ENCODE data around the gene PLD1. TPM values are rescaled to one million over a fixed set of nuclear protein-coding genes. Genes with fewer than 3 reads are reported as not detected.
"Not testable (repeated sequence)": the region's sequence is repeated elsewhere in the genome, so short reads cannot be mapped to it uniquely, and the experiment has no call there.

The PLD1 gene
- total and polyA plus RNA-seq, 9 donors: 24.6 to 125 (median 52.1) TPM

- Histone ChIP-seq H3K27me3 (no peaks in the 10 kb centered on the region), H3K9me3 (no peaks in the 10 kb centered on the region), H3K27ac (no peak overlapping the region), H3K4me3 (no peak overlapping the region), H3K36me3 (no peaks in the 10 kb centered on the region), H3K4me1 (ENCODE audit: insufficient read depth) (peaks cover 2% of the 10 kb centered on the region)
- TF ChIP-seq POLR2A (IDR thresholded peaks at IDR 0.05): no peak
- TF ChIP-seq CTCF (IDR thresholded peaks at IDR 0.05): no peak
- no peak for TF ChIP-seq EP300 (IDR thresholded peaks at IDR 0.05)
- 5 to 8% (median 7%) methylated on average over 1 of the region's 1 CpG for WGBS, 3 donors
- intact Hi-C loops (cut with DNase I): no loop called here
- no peak for DNase-seq
Measured at GRCh38 chr3:171695426-171695825, 114.9 kb downstream of the PLD1 start.

GRCh38 chr3:171694888-171695287 lies 115.4 kb downstream of the PLD1 start:
- H3K27ac ChIP-seq: no peak overlapping the region
- 89 to 100% (median 92%) methylated on average over 1 of the region's 1 CpG for WGBS, 3 donors
- H3K4me3 ChIP-seq: no peak overlapping the region
- intact Hi-C loops (cut with DNase I): no loop called here
- TF ChIP-seq EP300 (IDR thresholded peaks at IDR 0.05): no peak
- TF ChIP-seq POLR2A (IDR thresholded peaks at IDR 0.05): no peak
- no peak for TF ChIP-seq CTCF (IDR thresholded peaks at IDR 0.05)
- peaks cover 2% of the 10 kb centered on the region for H3K4me1 ChIP-seq (ENCODE audit: insufficient read depth)
- no peak for DNase-seq
- H3K9me3 ChIP-seq: no peaks in the 10 kb centered on the region
- H3K36me3 ChIP-seq: no peaks in the 10 kb centered on the region
- H3K27me3 ChIP-seq: no peaks in the 10 kb centered on the region

- H3K4me3 ChIP-seq; DNase-seq; H3K4me1 ChIP-seq (ENCODE audit: insufficient read depth); H3K27ac ChIP-seq; intact Hi-C loops (cut with DNase I); H3K27me3 ChIP-seq; H3K9me3 ChIP-seq; H3K36me3 ChIP-seq: not testable (repeated sequence)
- 93 to 100% (median 95%) methylated on average over 9 of the region's 9 CpGs for WGBS, 3 donors
Measured at GRCh38 chr3:171692551-171692950, 117.7 kb downstream of the PLD1 start.

GRCh38 chr3:171691485-171691884 lies 118.8 kb downstream of the PLD1 start:
- no peak overlapping the region for H3K4me3 ChIP-seq
- WGBS, 3 donors: 95 to 98% (median 97%) methylated on average over 1 of the region's 1 CpG
- no peak for DNase-seq
- intact Hi-C loops (cut with DNase I): no loop called here
- H3K27me3 ChIP-seq: no peaks in the 10 kb centered on the region
- no peak for TF ChIP-seq CTCF (IDR thresholded peaks at IDR 0.05)
- TF ChIP-seq EP300 (IDR thresholded peaks at IDR 0.05): no peak
- no peak for TF ChIP-seq POLR2A (IDR thresholded peaks at IDR 0.05)
- H3K27ac ChIP-seq: no peak overlapping the region
- H3K9me3 ChIP-seq: no peaks in the 10 kb centered on the region
- no peaks in the 10 kb centered on the region for H3K36me3 ChIP-seq
- H3K4me1 ChIP-seq (ENCODE audit: insufficient read depth): peaks cover 5% of the 10 kb centered on the region

- intact Hi-C loops (cut with DNase I): no loop called here
- no peak overlapping the region for H3K27ac ChIP-seq
- H3K9me3 ChIP-seq: no peaks in the 10 kb centered on the region
- H3K27me3 ChIP-seq: no peaks in the 10 kb centered on the region
- no peak for DNase-seq
- TF ChIP-seq CTCF (IDR thresholded peaks at IDR 0.05) (no peak), POLR2A (IDR thresholded peaks at IDR 0.05) (no peak), EP300 (IDR thresholded peaks at IDR 0.05) (no peak)
- H3K4me3 ChIP-seq: no peak overlapping the region
- H3K36me3 ChIP-seq: no peaks in the 10 kb centered on the region
- H3K4me1 ChIP-seq (ENCODE audit: insufficient read depth): peaks cover 4% of the 10 kb centered on the region
Measured at GRCh38 chr3:171690281-171690680, 120.0 kb downstream of the PLD1 start.
